GM19452 (cell line): ENCODE measurements around the gene CLEC10A.
"Not testable (repeated sequence)": the region's sequence is repeated elsewhere in the genome, so short reads cannot be mapped to it uniquely, and the experiment has no call there.

ENCODE experiments used
- ATAC-seq: cut with Tn5 transposase; IDR thresholded peaks from one replicate; pipeline ENCODE4 v1.9.1; 2021; ENCODE audit not compliant: unreplicated experiment

CLEC10A gene, protein sequence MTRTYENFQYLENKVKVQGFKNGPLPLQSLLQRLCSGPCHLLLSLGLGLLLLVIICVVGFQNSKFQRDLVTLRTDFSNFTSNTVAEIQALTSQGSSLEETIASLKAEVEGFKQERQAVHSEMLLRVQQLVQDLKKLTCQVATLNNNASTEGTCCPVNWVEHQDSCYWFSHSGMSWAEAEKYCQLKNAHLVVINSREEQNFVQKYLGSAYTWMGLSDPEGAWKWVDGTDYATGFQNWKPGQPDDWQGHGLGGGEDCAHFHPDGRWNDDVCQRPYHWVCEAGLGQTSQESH

DNA sequence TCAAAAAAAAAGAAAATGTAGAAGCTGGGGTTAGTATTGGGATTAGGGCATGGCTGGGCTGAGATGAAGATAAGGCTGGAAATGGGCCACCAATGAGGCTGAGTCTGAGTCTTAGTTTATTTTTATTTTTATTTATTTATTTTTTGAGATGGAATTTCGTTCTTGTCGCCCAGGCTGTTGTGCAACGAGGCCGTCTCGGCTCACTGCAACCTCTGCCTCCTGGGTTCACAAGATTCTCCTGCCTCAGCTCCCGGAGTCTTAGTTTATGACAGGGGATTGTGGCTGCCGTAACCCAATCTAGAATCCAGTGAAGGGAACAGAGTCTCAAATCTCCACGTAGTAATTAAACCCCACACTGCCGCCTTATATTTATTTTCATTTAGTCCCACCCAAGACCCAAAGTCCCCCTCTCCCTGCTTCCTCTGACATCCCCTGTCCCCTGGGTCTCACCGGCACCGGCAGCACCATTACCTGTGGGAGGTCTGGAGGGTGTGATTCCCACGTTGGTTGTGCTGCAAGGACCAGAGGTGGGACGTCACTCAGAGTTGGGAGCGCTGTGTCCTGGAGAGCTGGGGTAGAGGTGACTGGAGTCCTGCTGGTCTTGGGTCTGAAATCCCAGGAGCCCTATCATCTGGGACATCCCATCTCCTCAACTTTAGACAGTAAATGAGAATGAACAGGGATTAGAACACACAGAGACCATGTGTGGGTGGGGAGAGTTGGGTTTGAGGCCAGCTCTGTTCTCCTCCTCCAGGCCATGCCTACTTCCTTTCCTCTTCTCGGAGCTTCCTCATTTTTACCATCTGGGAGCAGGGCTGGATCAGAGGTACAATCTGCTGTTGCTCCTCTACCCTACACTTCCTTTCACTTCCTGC is at the start of gene CLEC10A:
TSS of gene CLEC10A (minus strand) at position 671 of the 875 bp plus-strand sequence. CDS start 1,439 bp downstream, outside the sequence.
- no peak for ATAC-seq

DNA sequence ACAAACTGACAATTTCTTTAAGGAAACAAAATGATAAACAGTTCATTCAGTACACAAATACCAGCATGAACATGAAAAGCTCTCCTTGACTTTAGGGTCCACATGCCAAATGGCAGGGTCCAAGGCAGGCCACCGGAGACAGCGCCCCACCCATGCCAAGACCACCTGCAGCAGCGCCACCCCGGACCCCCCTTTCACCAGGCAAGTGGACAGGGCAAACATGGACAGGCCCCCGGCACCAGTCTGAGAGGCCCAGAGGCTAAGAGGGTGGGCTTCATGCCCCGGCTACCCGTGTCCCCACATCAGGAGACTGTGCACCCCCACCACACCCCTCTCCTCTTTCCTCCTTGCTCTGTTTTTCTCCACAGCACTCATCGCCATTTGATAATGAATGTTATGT is 49.3 kb upstream of the CLEC10A start:
- no peak for ATAC-seq

DNA sequence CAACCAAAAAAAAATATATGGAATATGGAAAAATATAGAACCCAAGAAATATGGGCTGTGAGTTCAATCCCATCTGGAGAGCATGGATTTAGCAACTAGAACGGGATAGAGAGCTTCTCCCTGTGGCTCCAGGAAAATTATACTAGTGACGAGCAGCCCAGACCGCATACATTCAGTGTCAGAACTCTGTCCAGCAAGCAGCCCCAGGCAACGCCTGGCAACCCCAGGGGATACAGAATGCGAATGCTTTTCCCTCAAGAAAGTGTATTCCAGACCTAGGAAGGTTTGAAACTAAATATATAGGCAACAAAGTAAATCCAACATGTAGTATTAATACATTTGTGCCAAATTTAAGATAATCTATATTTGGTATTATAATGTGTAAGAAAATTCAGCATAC is 48.1 kb upstream of the CLEC10A start:
- ATAC-seq, result no peak

DNA sequence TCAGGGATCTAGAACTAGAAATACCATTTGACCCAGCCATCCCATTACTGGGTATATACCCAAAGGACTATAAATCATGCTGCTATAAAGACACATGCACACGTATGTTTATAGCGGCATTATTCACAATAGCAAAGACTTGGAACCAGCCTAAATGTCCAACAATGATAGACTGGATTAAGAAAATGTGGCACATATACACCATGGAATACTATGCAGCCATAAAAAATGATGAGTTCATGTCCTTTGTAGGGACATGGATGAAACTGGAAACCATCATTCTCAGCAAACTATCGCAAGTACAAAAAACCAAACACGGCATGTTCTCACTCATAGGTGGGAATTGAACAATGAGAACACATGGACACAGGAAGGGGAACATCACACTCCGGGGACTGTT is 47.5 kb upstream of the CLEC10A start:
- ATAC-seq, result not testable (repeated sequence)

DNA sequence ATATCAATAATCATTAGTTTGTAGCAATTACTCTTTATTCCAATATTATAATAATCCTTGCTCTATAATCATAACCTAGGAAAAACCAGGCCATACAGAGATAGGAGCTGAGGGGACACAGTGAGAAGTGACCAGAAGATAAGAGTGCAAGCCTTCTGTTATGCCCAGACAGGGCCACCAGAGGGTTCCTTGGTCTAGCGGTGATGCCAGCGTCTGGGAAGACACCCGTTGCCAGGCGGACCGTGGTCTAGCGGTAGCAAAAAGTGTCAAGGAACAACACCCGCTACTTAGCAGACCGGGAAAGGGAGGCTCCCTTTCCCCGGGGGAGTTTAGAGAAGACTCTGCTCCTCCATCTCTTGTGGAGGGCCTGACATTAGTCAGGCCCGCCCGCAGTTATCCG is 46.3 kb upstream of the CLEC10A start:
- not testable (repeated sequence) for ATAC-seq

DNA sequence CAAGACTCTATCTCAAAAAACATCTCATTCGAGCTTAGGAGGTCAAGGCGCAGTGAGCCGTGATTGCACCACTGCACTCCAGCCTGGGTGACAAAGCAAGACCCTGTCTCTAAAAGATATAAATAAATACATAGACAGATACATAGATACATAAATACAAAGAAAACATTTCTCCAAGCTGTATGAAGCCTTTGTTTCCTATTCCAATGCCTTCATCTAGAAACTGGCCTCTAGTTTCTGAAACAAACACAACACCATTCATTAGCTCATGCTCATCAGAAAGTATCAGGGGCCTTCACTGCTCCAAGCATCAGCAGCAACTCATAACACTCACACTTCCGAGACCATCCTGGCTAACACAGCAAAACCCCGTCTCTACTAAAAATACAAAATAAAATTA is 44.9 kb upstream of the CLEC10A start:
- ATAC-seq, result no peak

DNA sequence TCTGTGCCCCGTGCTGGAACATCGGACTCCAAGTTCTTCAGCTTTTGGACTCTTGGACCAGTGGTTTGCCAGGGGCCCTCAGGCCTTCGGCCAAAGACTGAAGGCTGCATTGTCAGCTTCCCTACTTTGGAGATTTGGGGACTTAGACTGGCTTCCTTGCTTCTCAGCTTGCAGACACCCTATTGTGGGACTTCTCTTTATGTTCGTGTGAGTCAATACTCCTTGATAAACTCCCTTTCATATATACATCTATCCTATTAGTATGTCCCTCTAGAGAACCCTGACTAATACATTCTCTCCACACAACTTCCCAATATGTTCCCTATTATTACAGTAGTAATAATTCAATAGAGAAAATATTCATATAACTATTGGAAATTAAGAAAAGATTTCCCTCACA is 43.8 kb upstream of the CLEC10A start:
- no peak for ATAC-seq

DNA sequence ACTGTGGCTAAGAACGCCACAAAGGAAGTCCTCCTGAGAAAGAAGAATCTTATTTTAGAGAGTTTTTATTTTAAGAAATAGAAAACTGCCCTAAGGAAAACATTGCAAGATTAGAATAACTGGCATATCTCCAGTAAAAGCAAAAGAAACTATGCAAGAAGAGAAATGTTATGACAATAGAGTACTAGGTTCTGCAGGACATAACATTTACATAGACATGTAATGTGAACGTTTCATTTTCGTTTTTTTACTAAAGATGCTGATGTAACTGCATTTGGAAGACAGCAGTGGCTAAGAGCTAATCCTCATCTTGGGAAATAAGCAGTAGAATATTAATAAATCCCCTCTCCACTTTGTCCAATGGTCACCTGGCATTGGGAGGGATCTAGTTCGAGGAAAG is 42.3 kb upstream of the CLEC10A start:
- no peak for ATAC-seq

DNA sequence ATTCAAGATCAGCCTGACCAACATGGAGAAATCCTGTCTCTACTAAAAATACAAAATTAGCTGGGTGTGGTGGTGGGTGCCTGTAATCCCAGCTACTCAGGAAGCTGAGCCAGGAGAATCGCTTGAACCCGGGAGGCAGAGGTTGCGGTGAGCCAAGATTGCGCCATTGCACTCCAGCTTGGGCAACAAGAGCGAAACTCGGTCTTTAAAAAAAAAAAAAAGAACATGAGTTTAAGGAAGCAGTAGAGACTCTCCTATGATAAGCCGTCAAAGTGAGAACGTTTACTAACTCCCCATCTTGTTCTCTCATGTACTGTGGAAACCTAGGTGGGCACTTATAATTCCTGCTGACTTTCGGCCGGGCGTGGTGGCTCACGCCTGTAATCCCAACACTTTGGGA is 40.6 kb upstream of the CLEC10A start:
- not testable (repeated sequence) for ATAC-seq

DNA sequence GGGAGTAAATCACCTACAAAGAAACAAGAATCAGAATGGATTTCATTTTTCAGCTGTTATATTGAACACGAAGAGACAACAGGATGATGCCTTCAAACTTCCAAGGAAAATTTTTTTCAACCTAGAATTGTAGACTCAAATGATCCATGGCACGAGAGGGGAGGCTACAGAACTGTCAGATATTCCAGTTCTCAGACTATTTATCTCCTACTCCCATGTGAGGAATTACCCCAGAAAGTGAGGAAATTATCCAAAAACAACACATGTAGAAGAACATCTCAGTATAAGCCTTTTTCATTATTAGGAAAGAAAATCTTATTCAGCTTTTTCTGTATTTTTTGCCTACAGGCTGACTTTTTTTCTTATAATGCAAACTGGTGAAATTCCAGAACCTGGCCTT is 40.1 kb upstream of the CLEC10A start:
- ATAC-seq, result no peak

DNA sequence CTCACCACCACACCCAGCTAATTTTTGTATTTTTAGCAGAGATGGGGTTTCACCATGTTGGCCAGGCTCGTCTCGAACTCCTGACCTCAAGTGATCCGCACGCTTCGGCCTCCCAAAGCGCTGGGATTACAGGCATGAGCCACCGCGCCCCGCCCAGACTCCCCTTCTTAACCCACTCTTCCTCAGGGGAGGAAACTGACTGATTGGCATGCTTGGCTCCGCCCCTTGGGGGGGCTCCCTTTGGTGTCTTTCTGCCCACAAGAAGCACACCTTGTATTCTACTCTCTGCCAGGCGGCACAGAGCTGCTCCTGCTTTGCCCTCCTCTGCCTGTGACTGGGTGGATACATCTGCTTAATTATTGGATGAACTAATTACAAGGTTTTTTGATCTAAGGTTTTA is 39.3 kb upstream of the CLEC10A start:
- ATAC-seq, result no peak

DNA sequence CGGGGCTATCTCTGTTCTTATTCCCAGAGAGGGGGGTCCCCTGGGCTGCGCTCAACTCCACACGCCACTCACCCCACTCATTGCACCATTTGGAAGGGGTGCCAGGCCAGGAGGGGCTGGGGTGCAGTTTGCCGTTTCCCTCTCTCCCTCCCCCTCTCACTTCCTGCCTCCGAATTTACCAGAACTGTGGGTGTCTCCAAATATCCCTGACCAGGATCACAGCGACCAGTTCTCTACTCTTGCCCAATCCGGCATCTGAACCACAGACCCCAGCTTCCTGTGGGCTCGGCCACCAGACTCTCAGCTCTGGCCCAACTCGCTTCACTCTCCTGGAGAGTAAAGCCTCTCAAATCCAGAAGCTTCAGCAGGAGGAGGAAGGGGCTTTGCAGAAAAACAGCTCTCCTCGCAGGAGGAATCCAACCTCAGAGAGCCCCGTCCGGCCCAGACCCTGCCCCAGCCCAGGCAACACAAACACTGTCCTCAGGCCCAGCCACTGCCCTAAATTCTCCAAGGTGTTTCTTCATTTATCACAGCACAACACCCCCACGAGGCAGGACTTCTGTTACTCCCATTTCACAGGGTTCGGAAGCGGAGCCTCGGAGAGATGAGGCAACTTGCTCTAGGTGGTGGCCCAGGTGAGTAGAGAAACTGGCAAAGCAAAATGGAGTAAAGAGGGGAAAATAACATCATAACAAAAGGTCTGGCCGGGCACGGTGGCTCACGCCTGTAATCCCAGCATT is 35.0 kb upstream of the CLEC10A start:
- no peak for ATAC-seq

DNA sequence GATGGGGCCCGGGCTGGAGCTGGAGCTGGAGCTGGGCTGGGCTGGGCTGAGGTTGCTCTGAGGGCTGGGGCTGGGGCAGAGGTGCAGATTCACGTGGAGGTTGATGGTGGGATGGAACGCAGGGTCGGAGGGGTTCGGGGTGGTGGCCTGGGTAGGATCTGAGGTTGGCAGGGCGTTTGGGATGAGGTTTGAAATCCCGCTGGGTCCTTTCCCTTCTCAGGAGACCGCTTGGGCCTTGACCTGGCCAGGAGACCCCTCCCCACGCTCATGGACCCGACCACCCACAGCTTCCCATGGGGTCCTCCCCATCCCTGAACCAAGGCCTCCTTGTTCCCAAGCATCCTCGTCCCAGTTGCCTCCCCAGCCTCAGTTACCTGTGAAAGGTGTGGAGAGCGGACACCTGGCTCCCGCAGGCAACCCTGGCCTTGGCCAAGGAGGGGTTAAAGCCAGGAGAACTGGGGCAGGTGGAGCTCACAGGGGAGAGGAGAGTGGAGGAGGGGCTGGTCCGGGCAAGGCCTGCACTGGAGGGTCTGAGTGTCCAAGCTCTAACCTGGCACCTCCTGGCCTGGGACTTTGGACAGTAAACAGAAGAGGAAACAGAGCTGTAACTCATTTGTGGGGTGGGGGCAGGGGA is 34.3 kb upstream of the CLEC10A start, which contains the start of gene ASGR2:
TSS of gene ASGR2 (minus strand) at position 582 of the 634 bp plus-strand sequence. CDS start 582 bp downstream, outside the sequence.
- no peak for ATAC-seq

DNA sequence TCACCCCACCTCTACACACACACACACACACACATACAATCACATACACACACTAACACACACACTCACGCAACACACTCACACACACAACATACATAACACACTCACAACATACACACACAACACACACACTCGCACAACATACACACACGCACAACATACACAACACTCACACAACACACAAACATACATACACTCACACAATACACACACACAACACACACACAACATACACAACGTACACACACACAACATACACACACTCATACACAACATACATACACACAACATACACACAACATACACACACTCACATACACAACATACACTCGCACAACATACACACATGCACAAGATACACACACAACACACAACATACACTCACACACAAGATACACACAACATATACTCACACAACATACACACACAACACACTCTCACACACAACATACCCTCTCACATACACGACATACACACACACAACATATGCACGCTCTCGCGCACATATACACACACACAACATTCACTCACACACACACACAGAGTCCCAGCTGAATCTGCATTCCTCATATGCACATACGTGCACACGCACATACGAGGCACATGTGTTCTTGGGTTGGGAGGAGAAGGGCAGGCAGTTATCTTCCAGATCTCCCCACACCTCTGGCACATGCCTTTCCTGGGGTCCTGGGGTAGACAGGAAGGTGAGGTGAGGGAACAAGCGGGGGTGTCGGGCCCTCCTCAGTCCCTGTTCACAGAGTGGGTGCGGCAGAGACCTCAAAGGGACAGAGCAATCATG is 33.4 kb upstream of the CLEC10A start:
- ATAC-seq, result no peak

DNA sequence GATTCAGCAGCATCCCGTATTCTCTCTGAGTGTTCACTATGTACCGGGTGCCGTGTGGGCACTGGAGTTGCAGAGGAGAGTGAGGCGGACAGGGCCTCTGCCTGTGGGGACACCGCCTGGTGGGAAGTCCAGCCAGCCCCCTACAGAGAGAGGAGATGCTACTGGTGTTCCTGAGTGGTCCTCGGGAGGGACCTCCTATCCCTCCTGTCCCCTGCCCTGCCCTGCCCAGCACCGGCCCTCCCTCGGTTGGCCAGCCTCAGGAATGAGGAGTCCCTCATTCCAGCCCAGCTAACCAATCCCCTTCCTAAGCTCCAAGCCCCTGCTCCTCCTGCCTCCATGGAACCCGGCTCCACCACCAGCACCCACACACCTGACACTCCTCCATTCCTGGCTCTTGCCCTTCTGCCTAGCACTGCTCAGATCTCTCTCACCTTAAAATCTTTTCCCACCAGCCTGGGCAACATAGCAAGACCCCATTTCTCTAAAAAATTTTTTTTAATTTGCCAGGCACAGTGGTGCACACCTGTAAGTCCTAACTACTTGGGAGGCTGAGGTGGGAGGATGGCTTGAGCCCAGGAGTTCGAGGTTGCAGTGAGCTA is 32.6 kb upstream of the CLEC10A start:
- no peak for ATAC-seq

DNA sequence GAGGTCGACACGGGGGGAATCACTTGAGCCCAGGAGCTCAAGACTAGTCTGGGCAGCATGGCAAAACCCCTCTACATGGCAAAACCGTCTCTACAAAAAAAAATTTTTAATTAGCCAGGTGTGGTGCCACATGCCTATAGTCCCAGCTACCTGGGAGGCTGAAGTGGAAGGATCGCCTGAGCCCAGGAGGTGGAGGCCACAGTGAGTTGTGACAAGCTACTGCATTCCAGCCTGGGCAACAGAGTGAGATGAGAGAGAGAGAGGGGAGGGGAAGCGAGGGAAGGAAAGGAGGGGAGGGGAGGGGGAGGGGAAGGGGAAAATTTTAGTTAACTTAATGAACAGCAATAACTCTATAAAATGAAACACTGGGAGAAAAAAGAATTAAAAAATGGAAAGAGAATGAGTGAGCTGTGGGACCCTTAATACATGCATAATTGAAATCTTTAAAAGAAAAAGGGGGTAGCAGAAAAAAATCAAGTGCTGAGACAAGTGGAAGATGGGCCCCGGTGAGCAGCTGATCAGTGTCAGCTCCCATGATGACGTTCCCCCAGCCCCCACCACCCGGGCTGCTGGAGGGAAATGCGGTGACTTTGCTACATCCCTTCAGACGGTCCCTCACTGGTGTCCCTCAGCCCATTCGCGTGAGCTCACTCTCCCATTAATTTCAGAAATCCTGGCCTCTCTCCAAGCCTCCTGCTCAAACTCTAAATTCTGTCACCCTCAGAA is 31.9 kb upstream of the CLEC10A start:
- ATAC-seq, result no peak

DNA sequence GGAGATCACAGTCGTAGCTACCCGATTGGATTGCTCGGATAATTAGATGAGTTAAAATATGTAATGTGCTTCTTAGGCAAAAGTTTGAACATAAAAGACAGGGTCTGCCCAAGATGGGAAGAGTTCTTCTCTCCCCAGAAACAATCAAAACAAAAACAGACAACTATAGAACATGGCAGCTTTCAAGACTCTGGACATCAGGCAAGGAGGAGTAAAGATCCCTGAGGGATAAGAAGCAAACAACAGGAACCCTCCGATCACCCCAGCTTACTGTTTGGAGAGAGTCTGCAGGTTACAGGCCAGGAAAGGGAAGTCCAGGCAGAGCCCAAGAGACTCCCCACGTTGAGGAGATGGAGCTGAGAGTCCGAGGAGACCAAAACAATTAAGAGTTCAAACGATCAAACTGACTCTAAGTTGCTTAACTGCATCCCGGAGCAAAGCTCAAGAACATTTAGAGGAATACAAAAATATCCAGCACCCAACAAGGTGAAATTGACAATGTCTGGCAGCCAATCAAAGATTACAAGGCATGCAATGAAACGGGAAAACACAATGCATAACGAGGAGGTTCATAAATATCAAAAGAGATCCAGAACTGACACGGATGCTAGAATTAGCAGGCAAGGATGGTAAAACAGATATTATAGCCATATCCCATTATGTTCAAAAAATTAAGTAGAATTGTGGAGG is 30.7 kb upstream of the CLEC10A start:
- no peak for ATAC-seq

DNA sequence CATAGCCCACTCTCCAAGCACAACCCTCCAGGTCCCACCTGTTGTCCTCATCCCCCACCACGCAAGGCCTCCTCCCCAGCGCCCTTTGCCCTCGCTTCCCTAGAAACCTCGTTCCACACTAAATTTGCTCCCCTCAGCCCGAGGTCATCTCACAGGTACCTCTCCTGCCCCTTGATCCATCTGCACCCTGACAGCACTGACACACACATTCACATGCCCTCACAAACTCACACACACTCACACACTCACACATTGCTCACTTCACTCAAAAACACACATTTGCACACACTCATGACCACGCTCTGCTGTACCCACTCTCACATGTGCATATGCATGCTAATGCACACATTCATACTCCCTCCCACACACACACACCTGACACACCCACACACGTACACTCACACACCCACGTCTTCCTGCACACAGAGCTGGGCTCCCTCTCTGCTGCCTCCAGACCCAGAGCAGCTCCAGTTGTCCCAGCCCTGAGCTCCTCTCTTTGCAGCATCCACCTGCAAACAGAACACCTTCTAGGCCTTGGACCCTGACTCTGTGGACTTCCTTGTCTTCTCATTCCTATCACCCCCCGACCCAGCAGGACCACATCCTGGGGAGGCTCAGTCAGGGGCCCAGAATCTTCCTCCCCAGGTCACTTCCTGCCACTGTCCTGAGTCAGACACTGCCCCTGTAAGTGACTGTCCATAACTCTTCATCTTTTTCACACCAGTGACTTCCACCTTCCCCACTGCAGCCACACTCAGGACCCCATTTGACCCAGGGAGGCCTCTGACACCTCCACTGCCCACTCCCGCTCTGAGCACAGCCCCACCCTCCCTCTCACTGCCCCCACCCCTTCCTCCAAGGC is 29.6 kb upstream of the CLEC10A start:
- ATAC-seq, result no peak
